HG02870 (cell line): Measurements from ENCODE around the gene MDM4.

Experiments
- ATAC-seq: cut with Tn5 transposase; IDR thresholded peaks from one replicate; pipeline ENCODE4 v1.9.1; 2021; ENCODE audit warnings: mild to moderate bottlenecking, moderate library complexity; ENCODE audit not compliant: unreplicated experiment

MDM4 gene

DNA sequence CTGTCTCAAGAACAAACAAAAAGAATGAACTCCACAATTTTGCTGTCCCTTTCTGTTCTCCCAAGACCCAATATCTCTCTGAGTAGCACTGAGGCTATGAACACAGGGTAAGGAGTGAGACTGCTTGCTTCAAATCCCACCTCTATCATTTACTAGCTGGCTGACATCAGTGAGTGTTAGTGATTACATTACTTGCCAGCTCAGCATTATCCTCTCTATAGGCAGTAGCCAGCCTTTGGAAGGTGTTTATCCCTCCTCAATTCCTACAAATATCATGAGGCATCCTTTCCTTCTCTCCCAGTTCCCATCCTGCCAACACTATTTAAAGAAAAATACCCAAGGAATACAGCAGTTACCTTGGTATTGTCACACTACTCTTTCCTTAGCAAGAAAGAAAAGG is 24.6 kb upstream of the MDM4 start:
- no peak for ATAC-seq

- ATAC-seq = no peak
Observed at GRCh38 chr1:204493145-204493983, 22.8 kb upstream of the MDM4 start.

DNA sequence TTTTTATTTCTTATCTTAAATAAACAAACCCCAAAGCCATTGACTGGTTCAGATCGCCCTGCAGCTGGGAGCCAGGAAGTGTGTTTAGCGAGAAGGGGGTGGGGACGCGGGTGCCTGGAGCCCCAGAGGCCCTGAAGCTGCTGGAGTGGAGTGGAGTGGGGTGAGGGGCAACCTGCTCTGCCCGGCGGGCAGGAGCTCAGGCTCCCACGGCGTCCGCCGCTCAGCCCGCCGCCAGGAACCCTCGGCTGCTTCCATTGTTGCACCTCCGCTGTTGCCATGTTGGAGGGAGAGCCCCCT is 22.3 kb upstream of the MDM4 start:
- peak; percentile 27 for ATAC-seq

DNA sequence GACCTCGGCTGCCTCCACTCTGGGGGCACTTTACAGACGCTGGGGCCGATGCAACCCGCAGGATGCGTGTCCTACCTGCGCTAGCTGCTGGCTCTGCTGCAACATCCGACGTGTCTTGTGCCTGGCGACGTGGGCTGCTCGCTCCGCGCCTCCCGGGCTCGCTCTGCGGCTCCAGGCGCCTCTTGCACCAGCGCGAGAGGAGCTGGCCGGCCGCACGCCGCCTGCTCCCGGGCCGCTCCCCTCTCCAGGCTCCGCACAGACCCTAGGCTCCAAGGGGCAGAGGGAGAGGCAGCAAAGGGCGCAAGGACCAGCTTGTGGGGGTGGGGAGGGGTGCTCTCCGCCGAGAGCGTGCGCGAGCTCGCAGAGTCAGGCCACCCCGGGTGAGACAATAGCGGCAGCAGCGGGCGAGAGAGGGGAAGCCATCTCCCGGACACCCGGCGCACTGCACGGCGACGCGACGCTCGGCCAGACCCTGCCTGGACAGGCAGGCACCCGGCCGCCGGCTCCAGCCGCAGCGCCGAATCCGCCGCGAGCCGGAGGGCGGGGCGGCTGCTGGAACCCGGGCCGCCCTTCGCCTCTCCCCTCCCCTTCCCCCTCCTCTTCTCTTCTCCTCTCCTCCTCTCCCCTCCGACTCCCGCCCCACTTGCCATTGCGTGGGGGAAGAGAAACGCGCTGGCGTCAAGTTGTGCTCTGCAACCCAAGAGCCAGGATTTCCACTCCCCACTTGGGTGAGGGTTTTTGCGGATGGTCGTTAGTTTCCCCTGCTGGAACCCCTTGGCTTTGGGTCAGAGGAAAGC is 21.7 kb upstream of the MDM4 start, which contains the start of gene PIK3C2B:
PIK3C2B (minus strand) TSS at position 525 of the 797 bp plus-strand sequence. CDS start 25,003 bp downstream, outside the sequence.
- ATAC-seq = peak; percentile 74

DNA sequence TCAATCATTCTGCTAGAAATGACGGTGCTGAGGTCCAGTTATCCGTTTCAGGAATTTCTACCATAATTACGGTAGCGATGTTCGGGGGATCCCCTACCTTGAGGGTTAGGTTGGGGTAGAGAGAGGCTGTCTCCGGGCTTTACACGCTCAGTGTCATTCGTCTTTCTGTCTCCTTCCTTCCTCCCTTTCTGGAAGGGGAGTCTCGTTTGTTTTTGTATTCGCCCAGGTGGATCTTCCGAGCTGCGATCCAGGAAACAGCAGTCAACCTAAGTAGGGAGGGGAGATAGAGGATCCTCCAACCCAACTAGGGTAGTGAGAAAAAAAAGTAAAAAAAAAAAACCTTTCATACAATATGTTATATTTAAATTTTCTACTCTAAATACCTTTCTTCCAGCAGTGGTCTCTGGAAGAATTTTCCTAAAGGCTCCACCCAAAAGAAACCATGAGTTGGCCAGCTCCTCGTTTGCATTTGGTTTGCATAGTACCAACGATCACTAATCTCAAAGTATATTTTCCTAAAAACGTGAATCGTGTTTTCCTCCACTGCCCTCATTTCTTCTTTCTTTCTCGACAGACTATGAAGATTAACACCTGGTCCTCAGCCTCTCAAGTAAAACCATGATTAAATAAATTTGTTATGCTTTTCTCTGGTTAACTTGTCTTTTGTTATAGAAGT is 21.0 kb upstream of the MDM4 start:
- ATAC-seq = peak; percentile 36

GRCh38 chr1:204495777-204496176 is 20.4 kb upstream of the MDM4 start:
- no peak for ATAC-seq

GRCh38 chr1:204498981-204499380 is 17.2 kb upstream of the MDM4 start:
- no peak for ATAC-seq

DNA sequence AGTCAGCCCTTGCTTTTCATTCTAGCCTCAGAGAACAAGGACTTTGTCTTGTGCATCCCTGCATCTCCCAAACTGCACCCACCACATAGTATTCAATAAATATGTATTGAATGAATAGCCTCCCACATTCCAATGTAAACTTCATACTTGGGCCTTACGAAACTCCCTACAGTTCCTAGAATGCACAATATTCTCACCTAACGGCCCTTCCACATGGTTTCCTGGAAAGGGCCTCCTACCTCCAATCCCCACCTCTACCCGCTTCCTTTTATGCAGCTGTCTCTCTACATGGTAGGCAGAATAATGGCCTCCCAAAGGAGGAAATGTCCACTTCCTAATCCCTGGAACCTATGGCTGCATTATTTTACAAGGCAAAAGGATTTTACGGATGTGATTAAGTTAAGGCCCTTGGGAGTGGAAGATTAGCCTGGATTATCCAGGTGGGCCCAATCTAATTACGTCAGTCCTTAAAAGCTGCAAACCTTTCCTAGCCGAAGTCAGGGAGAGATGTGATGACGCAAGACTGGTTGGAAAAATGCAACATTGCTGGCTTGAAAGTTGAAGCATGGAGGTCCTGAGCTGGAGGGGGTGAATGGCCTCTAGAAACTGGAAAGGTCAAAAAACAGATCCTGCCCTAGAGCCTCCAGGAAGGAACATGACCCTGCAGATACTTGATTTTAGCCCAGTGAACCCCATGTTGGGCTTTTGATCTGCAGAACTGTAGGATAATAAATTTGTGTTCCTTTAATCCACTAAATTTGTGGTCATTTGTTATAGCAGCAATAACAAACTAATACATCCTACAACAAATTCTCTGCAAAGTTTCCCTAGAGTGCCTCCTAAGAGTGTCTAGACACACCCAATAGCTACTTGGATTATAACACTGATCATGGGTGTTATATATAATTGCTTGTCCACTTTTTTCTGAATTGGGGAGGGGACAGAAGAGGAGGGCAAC is 16.4 kb upstream of the MDM4 start:
- ATAC-seq = no peak

DNA sequence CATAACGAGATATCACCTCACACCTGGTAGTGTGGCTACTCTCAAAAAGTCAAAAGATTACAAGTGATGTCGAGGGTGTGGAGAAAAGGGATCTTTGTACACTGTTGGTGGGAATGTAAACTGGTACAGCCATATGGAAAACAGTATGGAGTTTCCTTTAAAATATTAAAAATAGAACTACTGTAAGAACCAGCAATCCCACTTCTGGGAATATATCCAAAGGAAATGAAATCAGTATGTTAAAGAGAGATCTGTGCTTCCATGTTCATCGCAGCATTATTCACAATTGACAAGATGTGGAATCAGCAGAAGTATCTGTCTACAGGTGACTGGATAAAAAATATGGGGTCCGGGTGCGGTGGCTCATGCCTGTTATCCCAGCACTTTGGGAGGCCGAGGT is 14.0 kb upstream of the MDM4 start:
- ATAC-seq = no peak

- no peak for ATAC-seq
Observed at GRCh38 chr1:204503122-204503912, 12.9 kb upstream of the MDM4 start.

DNA sequence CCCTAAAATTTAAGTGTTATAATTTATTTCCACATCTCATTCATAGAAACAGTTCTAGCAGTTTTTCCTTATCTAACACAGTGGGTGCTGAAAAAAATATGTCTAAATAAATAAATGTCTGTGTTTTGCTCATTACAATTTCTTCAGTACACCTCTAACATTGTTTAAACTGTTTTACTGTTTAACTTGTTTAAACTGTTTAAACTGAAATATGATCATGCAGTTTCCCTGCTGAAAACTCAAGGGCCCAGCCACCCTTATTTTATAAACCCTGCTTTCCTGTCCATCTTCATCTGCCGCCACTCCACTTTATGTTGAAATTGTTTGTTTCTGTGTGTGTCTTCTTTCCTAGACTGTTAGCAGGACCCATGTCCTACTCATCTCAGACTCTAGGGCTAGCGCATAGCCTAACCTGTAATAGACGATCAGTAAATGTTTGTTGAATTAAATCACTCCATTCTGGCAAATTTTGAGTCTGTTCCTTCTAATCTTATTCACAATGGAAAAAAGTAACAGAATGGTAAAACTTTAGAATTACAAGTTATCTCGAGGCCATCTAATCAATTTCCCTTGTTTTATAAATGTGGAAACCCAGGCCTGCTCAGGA is 12.2 kb upstream of the MDM4 start:
- ATAC-seq = no peak

GRCh38 chr1:204505674-204506200 is 10.5 kb upstream of the MDM4 start:
- ATAC-seq = no peak

DNA sequence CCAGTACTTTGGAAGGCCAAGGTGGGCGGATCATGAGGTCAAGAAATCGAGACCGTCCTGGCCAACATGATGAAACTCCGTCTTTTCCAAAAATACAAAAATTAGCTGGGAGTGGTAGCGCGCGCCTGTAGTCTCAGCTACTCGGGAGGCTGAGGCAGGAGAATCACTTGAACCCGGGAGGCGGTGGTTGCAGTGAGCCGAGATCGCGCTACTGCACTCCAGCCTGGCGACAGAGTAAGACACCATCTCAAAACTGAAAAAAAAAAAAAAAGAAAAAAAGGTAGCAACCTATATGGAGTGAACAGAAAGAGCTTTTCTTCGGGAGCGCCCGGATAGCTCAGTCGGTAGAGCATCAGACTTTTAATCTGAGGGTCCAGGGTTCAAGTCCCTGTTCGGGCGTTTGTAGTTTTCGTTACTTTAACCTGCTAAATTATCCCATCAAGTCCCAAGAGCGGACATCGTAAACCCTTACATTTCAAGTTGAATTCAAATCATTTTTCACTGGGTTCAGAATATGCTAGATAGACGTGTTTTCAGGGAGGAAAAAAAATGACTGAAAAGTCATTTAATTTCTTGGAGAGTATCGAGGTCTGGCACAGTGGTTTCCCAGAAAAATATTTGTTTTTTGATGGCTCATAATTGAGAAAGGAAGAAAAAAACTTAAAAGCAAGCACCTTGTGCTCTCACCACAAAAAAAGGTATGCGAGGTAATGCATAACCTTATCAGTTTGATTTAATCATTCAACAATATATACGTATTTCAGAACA is 9.8 kb upstream of the MDM4 start:
- peak; percentile 73 for ATAC-seq

- ATAC-seq = peak; percentile 73
Observed at GRCh38 chr1:204506969-204507316, 9.3 kb upstream of the MDM4 start.

- no peak for ATAC-seq
Observed at GRCh38 chr1:204507317-204508105, 8.7 kb upstream of the MDM4 start.

GRCh38 chr1:204509186-204509635 is 7.0 kb upstream of the MDM4 start:
- no peak for ATAC-seq

DNA sequence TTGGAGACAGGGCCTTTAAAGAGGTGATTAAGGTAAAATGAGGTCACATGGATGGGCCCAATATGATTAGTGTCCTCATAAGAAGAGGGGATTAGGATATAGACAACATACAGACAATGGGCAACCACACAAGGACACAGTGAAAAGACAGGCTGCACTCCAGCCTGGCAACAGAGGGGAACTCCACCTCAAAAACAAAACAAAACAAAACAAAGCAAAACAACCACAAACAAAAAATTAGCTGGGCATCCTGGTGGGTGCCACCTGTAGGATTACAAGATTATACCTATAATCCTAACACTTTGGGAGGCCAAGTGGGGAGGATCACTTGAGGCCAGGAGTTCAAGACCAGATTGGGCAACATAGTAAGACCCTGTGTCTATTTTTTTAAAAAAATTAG is 4.8 kb upstream of the MDM4 start:
- no peak for ATAC-seq
